CD4-positive, alpha-beta T cell (primary cell): ENCODE data around the gene HPD. TPM values are rescaled to one million over a fixed set of nuclear protein-coding genes. Genes with fewer than 3 reads are reported as not detected.

Source experiments
- ATAC-seq: fragments of 200-7000 bp; cut with Tn5 transposase; one replicate; pipeline ENCODE4 v1.10.0; 2022; ENCODE audit warnings: mild to moderate bottlenecking; ENCODE audit not compliant: poor library complexity
- CTCF ChIA-PET: fragments of 350-600 bp; sonication (Branson Sonifier 250); formaldehyde crosslinking; loops from one replicate; lab custom pipeline; 2021; ENCODE audit warnings: antibody characterized with exemption, inconsistent platforms; lab: Charles Lee
- POLR2A ChIA-PET: fragments of 350-600 bp; sonication (Branson Sonifier 250); formaldehyde crosslinking; loops from one replicate; lab custom pipeline; 2021; ENCODE audit warnings: antibody characterized with exemption, inconsistent platforms; lab: Charles Lee
- DNase-seq, 14 experiments: peaks; one replicate each; pipeline ENCODE4 v3.0.0-alpha.2; 2013 to 2020; ENCODE audit warnings: mixed read lengths in 2 of 14
- H3K27ac ChIP-seq, 2 donors: one replicate each; pipeline versions ENCODE4 v1.5.1 to v1.7.0; 2013; ENCODE audit warnings: low read length in 2 of 2, low read depth in 1 of 2, mild to moderate bottlenecking in 1 of 2
- H3K27me3 ChIP-seq, 2 experiments: 1 replicate in 1 of 2; 2 replicates in 1 of 2; pipeline versions ENCODE4 v1.6.1 to v1.7.0; 2013; ENCODE audit warnings: low read length in 2 of 2, control low read depth in 1 of 2, mild to moderate bottlenecking in 1 of 2, moderate library complexity in 1 of 2; ENCODE audit not compliant: insufficient read depth in 2 of 2, control insufficient read depth in 1 of 2
- H3K36me3 ChIP-seq: one replicate; pipeline ENCODE4 v1.6.1; 2013; ENCODE audit warnings: low read length, control low read depth; ENCODE audit not compliant: insufficient read depth
- H3K4me1 ChIP-seq: one replicate; pipeline ENCODE4 v1.6.1; 2013; ENCODE audit warnings: low read length, control low read depth; ENCODE audit not compliant: insufficient read depth
- H3K4me3 ChIP-seq: one replicate; pipeline ENCODE4 v1.5.1; 2013; ENCODE audit warnings: mild to moderate bottlenecking, low read length, moderate library complexity
- H3K9me3 ChIP-seq, 2 experiments: 1 replicate in 1 of 2; 2 replicates in 1 of 2; pipeline versions ENCODE4 v1.6.1 to v1.7.0; 2013; ENCODE audit warnings: low read length in 2 of 2, mild to moderate bottlenecking in 2 of 2, control low read depth in 1 of 2, moderate library complexity in 1 of 2; ENCODE audit not compliant: control insufficient read depth in 1 of 2, insufficient read depth in 1 of 2
- H3K27ac Mint-ChIP-seq: one replicate; pipeline ENCODE4 v1.8.0; 2020; ENCODE audit warnings: mixed read lengths
- H3K27me3 Mint-ChIP-seq: one replicate; pipeline ENCODE4 v1.8.0; 2021; ENCODE audit warnings: mixed read lengths
- H3K36me3 Mint-ChIP-seq: one replicate; pipeline ENCODE4 v1.8.0; 2021; ENCODE audit warnings: low read depth, mixed read lengths
- H3K4me1 Mint-ChIP-seq: one replicate; pipeline ENCODE4 v1.8.0; 2021; ENCODE audit warnings: low read depth, mixed read lengths
- H3K4me3 Mint-ChIP-seq: one replicate; pipeline ENCODE4 v1.8.0; 2020; ENCODE audit warnings: mild to moderate bottlenecking, mixed read lengths
- H3K9me3 Mint-ChIP-seq: one replicate; pipeline ENCODE4 v1.8.0; 2020; ENCODE audit warnings: mixed read lengths
- intact Hi-C, 2 experiments: fragments of 100-400 bp; cut with DNase I in 1 of 2; cut with micrococcal nuclease in 1 of 2; formaldehyde crosslinking; loops; one replicate each; pipeline versions ENCODE4 v1.15.1 to v1.9.0; 2023 to 2025; cut with DNase I, micrococcal nuclease
- total RNA-seq, 174 experiments: library from RNA in 2 of 174; stranded (reverse) in 2 of 174; gene quantifications; one replicate each; pipeline ENCODE4 v1.2.3 and lab custom pipeline; 2021 to 2026
- TF ChIP-seq, protein P1 (sequence below): fragments of 200-600 bp; IDR thresholded peaks from one replicate; pipeline ENCODE4 v1.8.0; 2022; ENCODE audit warnings: antibody characterized with exemption, mild to moderate bottlenecking

The HPD gene
- total RNA-seq, 2 experiments from 2014 or later = not detected

DNA sequence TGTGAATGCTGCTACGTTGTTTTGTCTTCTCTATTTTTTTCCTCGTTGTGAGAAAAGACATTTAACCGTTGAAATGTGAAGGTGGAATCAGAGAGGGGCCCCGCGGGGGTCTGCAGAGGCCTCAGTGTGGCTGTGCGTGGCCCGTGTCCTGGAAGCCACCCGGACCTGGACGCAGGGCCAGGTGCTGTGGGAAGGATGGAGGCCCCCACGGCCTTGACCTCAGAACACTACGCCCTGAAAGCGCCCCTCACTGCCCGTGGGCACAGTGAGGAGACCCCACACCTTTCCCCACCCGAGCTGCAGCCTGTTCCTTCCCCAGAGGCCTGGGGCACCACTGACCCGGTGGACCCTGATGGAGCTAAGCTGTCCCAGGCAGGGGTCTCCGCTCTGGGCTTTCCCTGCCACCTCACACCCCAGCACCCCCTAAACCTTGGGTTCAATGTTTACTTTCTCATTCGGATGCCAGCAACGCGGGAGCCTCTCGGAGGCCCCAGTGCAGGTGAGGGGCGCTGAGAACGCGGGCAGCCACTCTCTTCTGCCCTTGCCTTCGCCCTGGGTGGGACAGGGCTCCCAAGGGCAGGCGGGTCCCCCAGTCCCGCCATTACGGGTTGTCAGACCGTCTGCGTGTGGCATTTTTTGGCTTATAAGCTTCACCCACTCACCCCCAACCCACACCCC lies 27.9 kb downstream of the HPD start:
- H3K36me3 ChIP-seq = peaks cover 60% of the 10 kb centered on the region
- H3K4me3 ChIP-seq = no peak overlapping the region
- TF ChIP-seq, protein P1, sequence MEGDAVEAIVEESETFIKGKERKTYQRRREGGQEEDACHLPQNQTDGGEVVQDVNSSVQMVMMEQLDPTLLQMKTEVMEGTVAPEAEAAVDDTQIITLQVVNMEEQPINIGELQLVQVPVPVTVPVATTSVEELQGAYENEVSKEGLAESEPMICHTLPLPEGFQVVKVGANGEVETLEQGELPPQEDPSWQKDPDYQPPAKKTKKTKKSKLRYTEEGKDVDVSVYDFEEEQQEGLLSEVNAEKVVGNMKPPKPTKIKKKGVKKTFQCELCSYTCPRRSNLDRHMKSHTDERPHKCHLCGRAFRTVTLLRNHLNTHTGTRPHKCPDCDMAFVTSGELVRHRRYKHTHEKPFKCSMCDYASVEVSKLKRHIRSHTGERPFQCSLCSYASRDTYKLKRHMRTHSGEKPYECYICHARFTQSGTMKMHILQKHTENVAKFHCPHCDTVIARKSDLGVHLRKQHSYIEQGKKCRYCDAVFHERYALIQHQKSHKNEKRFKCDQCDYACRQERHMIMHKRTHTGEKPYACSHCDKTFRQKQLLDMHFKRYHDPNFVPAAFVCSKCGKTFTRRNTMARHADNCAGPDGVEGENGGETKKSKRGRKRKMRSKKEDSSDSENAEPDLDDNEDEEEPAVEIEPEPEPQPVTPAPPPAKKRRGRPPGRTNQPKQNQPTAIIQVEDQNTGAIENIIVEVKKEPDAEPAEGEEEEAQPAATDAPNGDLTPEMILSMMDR = no peak
- Mint-ChIP-seq H3K4me3 (no peak overlapping the region), H3K36me3 (peaks cover 66% of the 10 kb centered on the region), H3K27ac (no peak overlapping the region), H3K9me3 (no peaks in the 10 kb centered on the region), H3K4me1 (no peaks in the 10 kb centered on the region), H3K27me3 (no peaks in the 10 kb centered on the region)
- no peaks in the 10 kb centered on the region for H3K9me3 ChIP-seq
- H3K27me3 ChIP-seq = no peaks in the 10 kb centered on the region
- intact Hi-C loops = no loop called here
- H3K27ac ChIP-seq = no peak overlapping the region
- H3K4me1 ChIP-seq = no peaks in the 10 kb centered on the region
- ATAC-seq (no peak), DNase-seq (no peak)
- CTCF ChIA-PET = no interaction called here
- POLR2A ChIA-PET = no interaction called here

DNA sequence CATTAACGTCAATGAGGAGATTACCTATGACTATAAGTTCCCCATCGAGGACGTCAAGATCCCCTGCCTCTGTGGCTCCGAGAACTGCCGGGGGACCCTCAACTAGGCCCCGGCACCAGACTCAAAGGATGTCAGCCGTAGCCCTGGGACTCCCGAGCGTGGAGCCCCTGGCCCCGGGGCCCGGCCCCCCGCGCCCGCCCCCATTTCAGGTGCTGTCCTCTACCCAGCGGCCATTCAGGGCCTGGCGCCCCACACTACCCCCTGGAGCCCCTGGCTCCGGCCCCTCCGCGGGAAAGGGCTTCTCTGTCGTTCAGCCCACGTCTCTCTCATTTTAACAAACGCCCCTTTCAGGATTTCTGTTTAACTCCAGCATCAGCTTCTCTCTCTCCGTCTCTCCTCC lies 28.5 kb downstream of the HPD start:
- peaks cover 72% of the 10 kb centered on the region for H3K36me3 Mint-ChIP-seq

DNA sequence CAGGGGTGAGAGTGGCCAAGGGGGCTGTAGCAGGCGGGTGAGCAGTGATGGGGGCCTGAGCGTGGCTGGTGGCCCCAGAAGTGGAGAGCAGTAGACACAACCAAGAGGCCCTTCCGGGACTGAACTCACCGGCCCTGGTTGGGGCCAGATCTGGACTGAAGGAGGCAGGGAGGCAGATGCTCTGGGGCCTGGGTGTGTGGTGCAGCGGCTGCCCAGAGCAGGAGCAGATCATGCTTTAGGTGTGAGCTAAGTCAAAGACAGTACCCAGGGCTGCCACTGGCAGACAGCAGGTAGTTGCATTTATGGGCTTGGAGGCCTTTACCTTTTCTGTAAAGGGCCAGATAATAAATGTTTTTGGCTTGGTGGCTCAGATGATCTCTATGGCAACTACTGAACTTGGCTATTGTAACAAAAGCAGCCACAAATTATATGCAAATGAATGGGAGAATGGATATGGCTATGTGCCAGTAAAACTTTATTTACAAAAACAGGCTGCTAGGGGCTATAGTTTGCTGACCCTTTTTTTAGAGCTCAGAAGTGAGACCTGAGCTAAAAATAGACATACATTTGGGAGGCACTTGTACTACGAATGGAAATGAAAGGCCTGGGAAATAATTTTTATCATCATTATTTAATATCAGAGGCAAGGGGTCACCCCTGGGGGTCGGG lies 29.3 kb downstream of the HPD start:
- Mint-ChIP-seq H3K4me3 (no peak overlapping the region), H3K36me3 (peaks cover 79% of the 10 kb centered on the region), H3K9me3 (no peaks in the 10 kb centered on the region), H3K27me3 (no peaks in the 10 kb centered on the region), H3K27ac (peak overlapping the region; percentile 59), H3K4me1 (no peaks in the 10 kb centered on the region)
- H3K9me3 ChIP-seq = no peaks in the 10 kb centered on the region
- ChIA-PET CTCF (interaction anchor here (2.5 to 5.7 kb wide), 2 partner anchors 9 to 35 kb away, joined by 9 to 38 read pairs; partner anchors contain the start of gene RHOF), POLR2A (no interaction called here)
- intact Hi-C loops = no loop called here
- no peak overlapping the region for H3K4me3 ChIP-seq
- ATAC-seq = no peak
- H3K4me1 ChIP-seq = no peaks in the 10 kb centered on the region
- TF ChIP-seq, protein P1 = no peak
- peaks cover 70% of the 10 kb centered on the region for H3K36me3 ChIP-seq
- H3K27ac ChIP-seq = peak overlapping the region in 1 of 2 donors; percentile 10
- no peaks in the 10 kb centered on the region for H3K27me3 ChIP-seq
- DNase-seq = no peak

More for the DNA sequence above, 28.5 kb downstream of the HPD start:
- Mint-ChIP-seq H3K27ac (no peak overlapping the region), H3K27me3 (no peaks in the 10 kb centered on the region), H3K9me3 (no peaks in the 10 kb centered on the region), H3K4me1 (no peaks in the 10 kb centered on the region), H3K4me3 (no peak overlapping the region)
- Histone ChIP-seq H3K27me3 (no peaks in the 10 kb centered on the region), H3K9me3 (no peaks in the 10 kb centered on the region), H3K4me3 (no peak overlapping the region), H3K27ac (no peak overlapping the region), H3K36me3 (peaks cover 64% of the 10 kb centered on the region), H3K4me1 (no peaks in the 10 kb centered on the region)
- intact Hi-C loops = no loop called here
- TF ChIP-seq, protein P1 = no peak
- DNase-seq (no peak), ATAC-seq (no peak)
- ChIA-PET POLR2A (no interaction called here), CTCF (interaction anchor here (2.5 kb wide), 1 partner anchor 8 kb away, joined by 9 read pairs; no protein-coding TSS in a partner anchor)
